Stomach (tissue), 9 donors: ENCODE measurements around the gene PDLIM7. TPM values are rescaled to one million over a fixed set of nuclear protein-coding genes. Genes with fewer than 3 reads are reported as not detected.

ENCODE experiments used
- DNase-seq, 2 donors: peaks; one replicate each; pipeline versions ENCODE4 v3.0.0 to v3.0.0-alpha.2; 2013 to 2019
- H3K27ac ChIP-seq, 5 donors: fragments of 200-600 bp in 4 of 5; sonication (generic) in 4 of 5; one replicate each; pipeline ENCODE4 v1.5.1; 2013 to 2019; ENCODE audit warnings: mild to moderate bottlenecking in 1 of 5, moderate library complexity in 1 of 5
- H3K27me3 ChIP-seq, 3 donors: fragments of 200-600 bp; sonication (generic); one replicate each; pipeline ENCODE4 v1.5.1; 2017 to 2019; ENCODE audit warnings: mixed run types in 1 of 3
- H3K36me3 ChIP-seq, 4 donors: fragments of 200-600 bp; sonication (generic); 1 replicate in 3 of 4; 2 replicates in 1 of 4; pipeline ENCODE4 v1.5.1; 2016 to 2019
- H3K4me1 ChIP-seq, 4 donors: fragments of 200-600 bp; sonication (generic); one replicate each; pipeline ENCODE4 v1.5.1; 2016 to 2019
- H3K4me3 ChIP-seq, 4 donors: fragments of 200-600 bp; sonication (generic) in 3 of 4; one replicate each; pipeline ENCODE4 v1.5.1; 2016 to 2019; ENCODE audit warnings: mild to moderate bottlenecking in 1 of 4
- H3K9me3 ChIP-seq, 4 donors: fragments of 200-600 bp; sonication (generic); one replicate each; pipeline ENCODE4 v1.5.1; 2016 to 2019
- CTCF ChIP-seq, 7 experiments: fragments of 450-650 bp in 4 of 7; fragments of 200-600 bp in 3 of 7; sonication (generic) in 3 of 7; IDR thresholded peaks; one replicate each; pipeline ENCODE4 v1.5.1; 2016 to 2019; ENCODE audit warnings: antibody characterized with exemption in 7 of 7, control low read depth in 2 of 7, mild to moderate bottlenecking in 1 of 7
- EP300 ChIP-seq: sonication (generic); formaldehyde crosslinking; IDR thresholded peaks from one replicate; pipeline ENCODE4 v1.6.1; 2017; ENCODE audit warnings: antibody characterized with exemption
- POLR2A ChIP-seq, 4 donors: fragments of 450-650 bp; IDR thresholded peaks; one replicate each; pipeline ENCODE4 v1.6.1; 2016; ENCODE audit warnings: antibody characterized with exemption in 4 of 4, control low read depth in 2 of 4, mild to moderate bottlenecking in 1 of 4, moderate library complexity in 1 of 4
- POLR2AphosphoS5 ChIP-seq, 3 donors: sonication (generic); formaldehyde crosslinking; IDR thresholded peaks; one replicate each; pipeline ENCODE4 v1.6.1; 2016; ENCODE audit warnings: antibody characterized with exemption in 3 of 3
- WGBS, 5 donors: extraction: QIAGEN DNeasy Blood & Tissue Kit in 3 of 5; methylation state at CpG; one replicate each; pipeline versions ENCODE4 v1.1.5 to v1.1.7; 2013 to 2018; 5-methylcytosine and 5-hydroxymethylcytosine counted together
- intact Hi-C: fragments of 100-400 bp; cut with DNase I; formaldehyde crosslinking; loops from one replicate; pipeline ENCODE4 v1.15.1; 2023; ENCODE audit warnings: low total_unique reads
- polyA plus RNA-seq, 3 donors: library from polyadenylated mRNA; stranded (reverse); fragments of 200-250 nt; gene quantifications; one replicate each; pipeline ENCODE4 v1.2.3, GENCODE V29; 2013
- total RNA-seq, 5 donors: library from RNA; depleted of rRNA; stranded (reverse); fragments of >200 nt; gene quantifications; one replicate each; pipeline versions ENCODE4 v1.1.0 to v1.2.3, GENCODE V29; 2014 to 2016
- donor health status: healthy with polysubstance abuse.
- donor health status: Bipolar disorder and iron deficiency.
- donor health status: healthy.

PDLIM7 gene
- total and polyA plus RNA-seq, 8 donors, result 14.6 to 142 (median 86.8) TPM

GRCh38 chr5:177455661-177456590, 41.5 kb downstream of the PDLIM7 start:
- no peak for TF ChIP-seq EP300
- no peak for TF ChIP-seq POLR2A (IDR thresholded peaks at IDR 0.05)
- TF ChIP-seq CTCF (IDR thresholded peaks at IDR 0.05), result peak in 5 of 7 experiments; percentile 69 to 99 (median 89)
- TF ChIP-seq POLR2AphosphoS5 (IDR thresholded peaks at IDR 0.05), result peak in 2 of 3 donors; percentile 46 to 57
- Histone ChIP-seq H3K4me1 (peaks cover 20 to 46% (median 31%) of the 10 kb centered on the region in 4 donors), H3K27me3 (peaks cover 0 to 13% (median 0%) of the 10 kb centered on the region in 3 donors), H3K4me3 (peak overlapping the region; percentile 56 to 75 (median 66)), H3K27ac (peak overlapping the region; percentile 70 to 91 (median 88)), H3K36me3 (peaks cover 13 to 32% (median 29%) of the 10 kb centered on the region in 4 donors), H3K9me3 (no peaks in the 10 kb centered on the region)
- WGBS, 5 donors, result 0 to 1% (median 1%) methylated on average over 51 to 76 of the region's 76 CpGs
- DNase-seq, result peak; percentile 96 to 97
- intact Hi-C loops, result loop anchor here (5.0 kb wide), 1 partner anchor 54 kb away; the partner anchor contains the start of gene PFN3

- Histone ChIP-seq H3K9me3 (no peaks in the 10 kb centered on the region), H3K27me3 (peaks cover 0 to 21% (median 0%) of the 10 kb centered on the region in 3 donors), H3K36me3 (peaks cover 10 to 26% (median 24%) of the 10 kb centered on the region in 4 donors), H3K4me1 (peaks cover 20 to 46% (median 31%) of the 10 kb centered on the region in 4 donors), H3K4me3 (peak overlapping the region; percentile 56 to 75 (median 66)), H3K27ac (peak overlapping the region; percentile 70 to 91 (median 88))
- TF ChIP-seq CTCF (IDR thresholded peaks at IDR 0.05) (peak in 5 of 7 experiments; percentile 54 to 84 (median 67)), EP300 (no peak), POLR2AphosphoS5 (IDR thresholded peaks at IDR 0.05) (peak; percentile 50 to 71 (median 57))
- peak; percentile 90 to 96 for DNase-seq
- WGBS, 5 donors, result 0 to 1% (median 0%) methylated on average over 4 to 80 of the region's 80 CpGs
- intact Hi-C loops, result loop anchor here (5.0 kb wide), 1 partner anchor 53 kb away; the partner anchor contains the start of gene PFN3
Measured at GRCh38 chr5:177455036-177455660, 42.3 kb downstream of the PDLIM7 start.

DNA sequence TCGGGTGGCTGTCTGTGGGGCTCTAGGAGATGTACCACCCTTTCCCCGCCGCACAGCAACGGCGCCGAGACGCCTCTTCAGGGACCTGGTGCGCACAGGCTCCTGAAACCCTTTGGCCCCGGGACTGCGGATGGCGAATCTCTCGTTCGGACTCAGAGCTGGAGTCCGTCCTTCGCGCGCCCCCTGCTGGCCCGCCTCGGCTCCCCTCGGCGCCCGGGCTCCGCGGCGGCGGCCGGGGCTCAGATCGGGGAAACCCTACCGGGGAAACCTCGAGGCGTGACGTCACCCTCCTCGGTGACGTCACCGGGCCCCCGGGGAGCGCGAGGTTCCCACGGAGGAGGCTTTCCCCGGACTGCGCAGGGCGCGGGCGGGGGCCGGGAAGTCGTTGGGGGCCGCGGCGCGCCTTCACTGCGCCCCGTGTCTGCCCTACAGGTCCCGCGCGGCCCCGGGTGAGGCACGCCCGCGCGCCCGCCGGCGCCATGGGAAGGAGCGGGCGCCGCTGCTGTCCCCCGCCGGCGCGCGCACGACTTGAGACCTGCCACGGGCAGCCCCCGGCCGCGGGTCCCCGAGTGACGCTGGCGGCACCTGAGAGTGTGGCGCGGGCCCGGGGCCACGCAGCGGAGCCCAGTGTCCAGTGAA, 42.9 kb downstream of the PDLIM7 start:
- peak overlapping the region; percentile 56 to 75 (median 66) for H3K4me3 ChIP-seq
- intact Hi-C loops, result loop anchor here (5.0 kb wide), 1 partner anchor 52 kb away; the partner anchor contains the start of gene PFN3
- peak in 6 of 7 experiments; percentile 55 to 97 (median 90) for TF ChIP-seq CTCF (IDR thresholded peaks at IDR 0.05)
- TF ChIP-seq POLR2A (IDR thresholded peaks at IDR 0.05), result no peak
- peak; percentile 14 to 71 (median 38) for TF ChIP-seq POLR2AphosphoS5 (IDR thresholded peaks at IDR 0.05)
- TF ChIP-seq EP300, result no peak

More for the DNA sequence above, 42.9 kb downstream of the PDLIM7 start:
- peaks cover 4 to 21% (median 19%) of the 10 kb centered on the region in 4 donors for H3K36me3 ChIP-seq
- no peaks in the 10 kb centered on the region for H3K9me3 ChIP-seq
- peak; percentile 96 to 97 for DNase-seq
- H3K4me1 ChIP-seq, result peaks cover 20 to 46% (median 31%) of the 10 kb centered on the region in 4 donors
- H3K27me3 ChIP-seq, result peaks cover 0 to 27% (median 0%) of the 10 kb centered on the region in 3 donors
- WGBS, 5 donors, result 0 to 1% (median 1%) methylated on average over 2 to 84 of the region's 84 CpGs
- H3K27ac ChIP-seq, result peak overlapping the region; percentile 70 to 91 (median 88)
